Measurements from ENCODE around the gene GEMIN7.

The GEMIN7 gene

GRCh38 chr19:45128806-45129205 lies 49.7 kb downstream of the GEMIN7 start:
- DNase-seq (ENCODE audit: low spot score) = no peak

GRCh38 chr19:45130236-45130635 lies 51.2 kb downstream of the GEMIN7 start:
- no peak for DNase-seq (ENCODE audit: low spot score)

GRCh38 chr19:45130888-45131615 lies 52.0 kb downstream of the GEMIN7 start:
- DNase-seq (ENCODE audit: low spot score) = peak; percentile 16

GRCh38 chr19:45133661-45134060 lies 54.6 kb downstream of the GEMIN7 start:
- no peak for DNase-seq (ENCODE audit: low spot score)

- DNase-seq (ENCODE audit: low spot score) = no peak
Observed at GRCh38 chr19:45135176-45135885, 56.3 kb downstream of the GEMIN7 start.

DNA sequence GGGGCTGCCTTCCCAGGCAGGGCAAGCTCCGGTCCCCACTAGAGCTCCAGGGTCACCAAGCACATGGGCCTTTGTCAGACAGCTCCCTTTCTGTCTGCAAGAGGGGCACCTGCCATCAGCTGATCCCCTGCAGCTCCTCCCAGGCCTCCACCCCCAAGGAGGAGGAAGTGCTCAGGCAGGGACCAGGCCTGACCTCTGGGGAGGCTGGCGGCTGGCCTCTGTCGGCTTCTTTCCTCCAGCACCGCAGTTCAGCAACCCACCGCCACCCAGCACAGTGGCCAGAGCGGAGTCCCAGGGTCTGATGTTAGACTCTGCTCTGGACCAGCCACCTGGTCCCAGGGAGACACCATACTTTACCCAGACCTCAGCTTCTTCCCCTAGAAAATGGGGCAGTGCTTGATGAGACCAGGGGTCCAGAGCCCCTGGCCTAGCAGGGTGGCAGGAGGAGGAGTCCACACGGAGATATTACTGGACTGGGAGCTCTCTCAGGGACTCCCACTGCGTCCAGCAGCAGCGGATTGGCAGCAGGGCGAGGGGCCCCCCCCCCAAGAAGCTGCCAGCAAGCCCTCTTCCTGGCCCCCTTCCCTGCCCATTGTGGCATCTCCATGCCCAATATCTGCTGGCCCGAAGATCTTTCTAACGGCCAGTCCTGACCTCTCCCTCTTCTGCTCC lies 57.6 kb downstream of the GEMIN7 start:
- DNase-seq (ENCODE audit: low spot score) = no peak

GRCh38 chr19:45137179-45137761 lies 58.2 kb downstream of the GEMIN7 start:
- DNase-seq (ENCODE audit: low spot score) = peak; percentile 47

DNA sequence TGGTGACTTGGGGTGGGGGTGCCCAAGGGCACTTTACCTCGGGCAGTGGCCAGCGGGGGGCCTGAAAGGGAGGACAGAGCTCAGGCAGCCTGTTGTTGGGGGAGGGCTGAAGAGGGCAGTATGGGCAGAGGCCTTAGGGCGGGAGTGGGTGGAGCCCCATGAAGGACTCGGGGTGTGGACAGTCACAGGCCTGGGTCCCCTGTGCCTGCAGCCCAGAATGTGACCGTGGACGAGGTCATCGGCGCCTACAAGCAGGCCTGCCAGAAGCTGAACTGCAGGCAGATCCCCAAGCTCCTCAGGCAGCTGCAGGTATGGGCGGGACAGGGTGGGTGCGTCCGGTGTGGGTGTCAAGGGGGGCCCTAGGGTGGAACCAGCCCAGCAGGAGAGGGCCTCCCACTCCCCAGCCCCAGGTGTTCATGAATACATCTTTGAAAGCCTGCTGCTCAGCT lies 59.3 kb downstream of the GEMIN7 start:
- DNase-seq (ENCODE audit: low spot score) = no peak

DNA sequence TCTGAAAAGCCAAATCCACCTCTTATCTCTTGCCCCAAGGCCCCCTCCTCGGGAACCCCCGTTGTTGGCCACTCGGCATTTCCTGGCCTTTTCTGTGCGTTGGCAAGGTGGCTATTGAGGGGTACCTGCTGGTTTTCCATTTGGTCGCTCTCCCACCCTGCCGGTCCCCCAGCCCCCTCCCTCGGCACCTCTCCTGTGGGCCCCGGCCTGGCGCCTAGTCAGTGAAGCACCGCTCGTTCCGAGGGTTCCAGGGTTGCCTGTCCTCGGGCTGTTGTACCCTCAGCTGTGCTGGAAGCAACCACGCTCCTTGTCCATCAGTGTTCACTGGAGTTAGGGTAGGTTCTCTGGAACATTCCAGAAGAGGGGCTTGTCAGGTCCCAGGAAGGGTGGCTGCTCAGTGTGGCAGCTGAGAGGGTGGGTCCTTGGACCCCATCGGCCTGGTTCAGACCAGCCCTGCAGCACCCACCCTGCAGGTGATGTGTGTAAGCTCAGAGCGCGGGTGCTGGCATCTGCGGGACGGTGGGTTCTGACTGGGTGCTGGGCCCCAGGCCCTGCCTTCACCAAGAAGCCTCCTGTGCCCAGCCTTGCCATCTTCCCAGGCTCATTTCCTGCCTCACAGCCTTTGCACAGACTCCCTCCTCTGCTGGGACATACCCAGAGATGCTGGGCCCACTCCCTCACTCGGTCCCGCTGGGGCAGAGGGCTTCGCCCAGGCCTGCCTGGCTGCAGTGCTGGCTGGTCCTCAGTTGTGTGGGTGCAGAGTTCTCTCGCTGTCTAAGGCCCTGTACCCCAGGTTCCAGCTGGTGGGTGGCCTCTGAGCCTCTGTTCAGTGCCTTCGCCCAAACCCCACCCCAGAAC lies 60.5 kb downstream of the GEMIN7 start:
- no peak for DNase-seq (ENCODE audit: low spot score)

DNA sequence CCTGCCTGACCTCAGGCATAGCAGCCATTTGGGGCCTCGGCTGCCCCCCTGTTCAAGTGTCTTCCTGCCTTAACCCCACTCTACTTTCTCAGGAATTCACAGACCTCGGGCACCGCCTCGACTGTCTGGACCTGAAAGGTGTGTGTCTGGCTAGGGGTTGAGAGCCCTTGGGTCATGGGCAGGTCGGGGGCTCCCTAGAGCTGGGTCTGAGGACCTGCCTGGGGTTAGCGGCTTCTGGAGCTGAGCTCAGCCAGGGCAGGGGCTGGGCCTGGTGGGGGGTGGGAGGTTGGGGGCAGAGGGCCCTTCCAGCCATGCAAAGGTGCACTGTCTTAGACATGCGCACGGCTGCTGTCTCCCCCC lies 61.1 kb downstream of the GEMIN7 start:
- no peak for DNase-seq (ENCODE audit: low spot score)

- DNase-seq (ENCODE audit: low spot score) = no peak
Observed at GRCh38 chr19:45140533-45140932, 61.5 kb downstream of the GEMIN7 start.
